GM18907 (cell line): ENCODE measurements around the gene CXXC1.
"Not testable (repeated sequence)": the region's sequence is repeated elsewhere in the genome, so short reads cannot be mapped to it uniquely, and the experiment has no call there.

Experiments used
- ATAC-seq: cut with Tn5 transposase; IDR thresholded peaks from one replicate; pipeline ENCODE4 v1.9.1; 2021; ENCODE audit warnings: mild to moderate bottlenecking, moderate library complexity; ENCODE audit not compliant: unreplicated experiment

Gene CXXC1

DNA sequence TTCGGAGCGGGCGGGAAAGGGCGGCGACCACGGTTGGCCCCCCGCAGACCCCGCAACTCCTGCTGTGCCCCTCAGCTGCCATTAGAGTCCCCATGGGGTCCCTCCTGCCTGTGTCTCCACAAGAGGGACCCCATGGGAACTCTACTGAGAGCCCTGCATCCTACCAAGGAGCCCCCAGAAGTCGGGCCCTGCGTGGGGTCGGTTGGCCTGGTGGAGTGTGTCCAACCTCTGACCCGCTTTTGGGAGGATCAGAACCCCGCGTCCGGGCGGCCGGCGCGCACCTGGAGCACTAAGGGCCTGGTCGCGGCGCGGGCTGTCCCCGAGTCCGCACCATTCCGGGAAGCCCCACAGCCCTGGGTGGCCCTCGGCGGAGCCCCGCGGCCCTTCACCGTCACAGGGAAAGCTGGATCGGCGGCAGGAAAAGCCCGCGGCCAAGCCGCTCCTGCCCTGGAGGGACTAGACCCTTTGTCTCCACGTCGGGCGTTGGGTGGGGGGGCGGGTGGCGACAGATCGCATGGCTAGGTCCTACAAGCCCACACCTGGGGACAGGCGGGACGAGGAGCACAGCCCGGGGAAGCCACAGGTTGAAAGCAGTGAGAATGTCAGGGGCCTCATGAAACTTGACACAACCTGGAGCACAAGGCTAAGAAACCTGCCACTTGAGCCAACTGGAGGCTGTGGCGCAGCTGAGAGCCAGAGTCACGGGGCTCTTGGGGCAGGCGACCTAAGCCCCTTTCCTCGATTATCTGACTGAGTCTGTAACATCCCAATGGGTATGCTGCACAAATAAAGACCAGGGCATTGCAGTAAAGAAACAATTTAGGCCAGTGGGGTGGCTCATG is 11.2 kb upstream of the CXXC1 start:
- peak; percentile 4 for ATAC-seq

DNA sequence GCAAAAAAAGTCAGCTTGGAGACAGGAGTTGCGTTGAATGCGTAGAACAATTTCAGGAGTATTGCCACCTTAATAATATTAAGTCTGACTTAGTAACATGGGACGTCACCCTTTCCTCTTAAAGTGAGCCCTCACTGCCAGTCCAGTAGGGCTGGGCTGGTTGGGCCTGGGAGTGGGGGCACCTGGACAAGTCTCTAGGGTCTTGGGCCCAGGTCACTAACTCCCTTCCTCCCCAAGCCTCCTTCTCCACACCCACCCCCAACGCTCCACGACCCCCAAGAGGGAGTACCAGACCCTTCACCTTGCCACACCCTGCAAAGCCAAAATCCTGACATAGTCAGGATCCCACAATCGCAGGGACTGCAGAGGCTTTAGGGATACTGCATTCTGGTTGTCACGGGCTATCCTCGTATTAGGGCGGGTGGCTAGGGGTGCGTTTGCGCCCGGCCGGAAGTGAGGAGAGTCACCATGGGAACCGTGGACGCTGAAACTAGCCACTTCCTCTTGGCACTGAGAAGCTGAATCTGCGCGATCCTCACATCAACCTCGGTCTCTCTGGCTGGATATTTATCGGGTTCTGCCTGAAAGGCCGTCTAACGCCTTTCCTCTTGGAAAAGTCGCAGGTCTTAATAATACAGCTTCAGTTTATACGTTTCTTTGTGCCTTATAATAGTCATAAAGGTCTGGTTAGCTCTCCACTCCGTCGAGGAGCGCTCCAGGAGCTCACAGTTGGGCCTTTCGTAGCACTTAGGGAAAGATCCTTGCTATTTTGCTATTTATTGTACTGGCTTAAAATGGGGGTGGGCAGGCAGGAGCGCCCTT is 10.3 kb upstream of the CXXC1 start:
- peak; percentile 99 for ATAC-seq

DNA sequence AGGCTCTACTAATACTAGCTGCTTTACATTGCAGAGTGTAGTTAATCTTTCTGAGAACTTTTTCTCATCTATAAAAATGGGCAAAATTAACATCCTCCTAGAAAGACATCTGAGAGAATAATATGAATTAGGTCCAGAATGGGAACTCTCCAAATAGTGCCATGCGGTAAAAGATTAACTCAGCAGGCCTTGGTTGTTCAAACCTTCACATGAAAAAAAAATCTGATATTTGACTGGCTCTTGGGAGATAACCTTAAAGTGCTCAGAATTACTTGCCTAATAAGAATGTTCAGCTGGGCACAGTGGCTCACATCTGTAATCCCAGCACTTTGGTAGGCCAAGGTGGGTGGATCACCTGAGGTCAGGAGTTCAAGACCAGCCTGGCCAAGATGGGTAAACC is 5.5 kb upstream of the CXXC1 start:
- ATAC-seq, result no peak

DNA sequence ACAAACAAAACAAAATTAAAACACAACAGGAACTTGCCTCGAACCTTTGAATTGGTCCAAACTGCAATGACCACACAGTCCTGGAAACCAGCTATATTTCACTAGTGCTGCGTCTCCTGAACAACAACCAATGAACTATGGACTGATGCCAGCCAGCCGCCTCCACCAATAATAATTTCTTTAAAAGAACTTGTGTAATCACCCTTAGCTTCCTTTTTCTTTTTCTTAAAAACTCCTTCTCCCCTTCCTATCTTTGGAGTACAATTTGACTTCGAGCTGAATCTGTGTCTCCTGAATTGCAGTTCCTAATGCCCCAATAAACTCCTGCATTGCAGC is 1.6 kb upstream of the CXXC1 start:
- ATAC-seq, result no peak

DNA sequence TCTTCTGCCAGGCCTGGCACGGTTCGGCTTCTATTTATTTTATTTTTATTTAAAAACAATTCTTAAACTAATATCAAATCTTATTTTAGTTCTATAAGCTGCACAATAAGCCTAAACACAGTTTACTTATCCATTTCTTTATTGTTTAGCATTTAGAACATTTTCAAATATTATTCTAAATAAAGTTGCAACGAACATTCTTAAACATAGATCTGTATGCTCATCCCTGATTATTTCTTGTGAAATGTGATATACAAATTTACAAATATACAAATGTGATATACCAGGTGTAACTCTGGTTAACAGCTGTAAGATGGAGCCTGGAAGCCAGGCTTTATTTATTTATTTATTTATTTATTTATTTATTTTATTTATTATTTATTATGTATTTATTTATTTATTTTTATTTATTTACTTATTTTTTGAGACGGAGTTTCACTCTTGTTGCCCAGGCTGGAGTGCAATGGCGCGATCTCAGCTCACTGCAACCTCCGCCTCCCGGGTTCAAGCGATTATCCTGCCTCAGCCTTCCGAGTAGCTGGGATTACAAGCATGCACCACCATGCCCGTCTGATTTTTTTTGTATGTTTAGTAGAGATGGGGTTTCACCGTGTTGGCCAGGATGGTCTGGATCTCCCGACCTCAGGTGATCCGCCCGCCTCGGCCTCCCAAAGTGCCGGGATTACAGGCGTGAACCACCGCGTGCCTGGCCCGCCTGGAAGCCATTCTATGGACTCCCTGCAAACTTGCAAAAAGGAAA is 1.0 kb upstream of the CXXC1 start:
- not testable (repeated sequence) for ATAC-seq

DNA sequence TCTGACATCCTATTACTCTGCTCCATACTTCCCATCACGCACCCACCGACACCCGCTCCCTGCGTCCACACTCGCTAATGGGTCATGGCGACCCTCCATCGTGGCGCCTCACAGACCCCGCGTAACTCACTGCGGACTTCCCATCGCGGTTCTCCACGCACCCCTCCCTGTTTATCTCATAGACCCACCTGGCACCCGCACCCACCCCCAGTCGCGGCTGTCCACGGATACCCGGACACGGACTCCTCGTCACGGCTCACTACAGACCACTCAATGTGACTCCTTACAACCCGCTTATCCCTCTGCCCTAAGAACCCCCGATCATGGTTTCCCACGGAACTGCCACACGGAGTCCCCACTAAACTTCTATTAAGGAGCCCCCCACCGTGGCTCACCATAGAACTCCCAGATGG is 458 bp downstream of the CXXC1 start:
- no peak for ATAC-seq

DNA sequence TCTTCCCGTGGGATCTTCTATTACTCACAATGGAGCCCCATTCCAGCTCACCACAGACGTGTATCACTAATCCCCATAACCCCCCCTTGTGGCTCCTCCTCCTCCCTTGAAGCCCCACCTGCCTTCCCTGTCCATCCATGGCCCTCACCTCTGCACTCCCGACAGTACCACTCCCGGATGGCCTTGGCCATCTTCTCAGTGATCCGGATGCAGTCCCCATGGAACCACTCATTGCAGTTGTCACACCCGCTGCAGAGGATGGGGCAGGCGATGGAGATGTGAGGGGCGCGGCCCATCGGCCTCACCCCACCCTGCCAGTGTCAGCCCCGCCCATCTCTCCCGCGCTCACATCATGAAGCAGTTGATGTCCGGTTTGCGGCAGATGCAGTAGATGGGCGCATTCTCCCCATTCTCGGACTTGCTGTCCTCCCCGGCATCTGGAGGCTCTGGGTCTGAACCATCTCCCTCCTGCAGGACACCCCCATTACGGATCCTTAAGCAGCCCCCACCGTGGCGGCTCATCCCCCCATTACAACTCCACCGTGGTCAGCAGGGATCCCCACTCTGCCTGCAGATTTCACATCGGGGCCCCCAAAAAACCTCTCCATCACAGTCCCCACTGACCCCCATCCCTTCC is 983 bp downstream of the CXXC1 start:
- no peak for ATAC-seq

DNA sequence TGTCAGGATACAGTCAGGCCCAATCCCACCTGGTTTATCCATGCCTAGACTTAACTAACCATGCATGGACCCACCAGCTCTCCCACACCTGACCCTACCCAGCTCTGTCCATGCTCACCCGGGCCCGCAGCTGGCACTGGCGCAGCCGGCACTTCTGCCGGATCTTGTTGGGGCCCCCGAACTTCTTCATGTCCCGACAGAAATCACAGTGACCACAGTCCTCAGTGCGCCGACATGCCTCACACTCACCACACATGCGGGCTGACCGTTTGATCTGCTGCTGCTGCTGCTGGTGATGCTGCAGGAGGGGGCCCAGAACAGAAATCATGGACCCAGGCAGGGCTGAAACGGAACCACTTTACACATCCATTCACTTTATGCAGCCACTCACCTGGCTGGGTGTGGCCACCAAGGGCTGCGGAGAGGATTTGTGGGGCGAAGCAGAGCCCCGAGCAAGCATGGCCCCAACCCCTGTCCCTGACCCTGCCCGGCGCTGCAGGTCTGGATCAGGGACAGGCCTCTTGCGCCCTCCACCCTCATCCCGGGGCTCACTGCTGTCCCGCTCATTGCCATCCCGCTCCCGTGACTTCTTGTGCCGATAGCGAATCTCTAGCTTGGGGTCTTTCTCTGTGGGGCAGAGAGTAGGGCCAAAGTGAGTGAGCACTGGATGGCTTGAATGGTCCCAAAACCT is 1.7 kb downstream of the CXXC1 start:
- ATAC-seq, result no peak

DNA sequence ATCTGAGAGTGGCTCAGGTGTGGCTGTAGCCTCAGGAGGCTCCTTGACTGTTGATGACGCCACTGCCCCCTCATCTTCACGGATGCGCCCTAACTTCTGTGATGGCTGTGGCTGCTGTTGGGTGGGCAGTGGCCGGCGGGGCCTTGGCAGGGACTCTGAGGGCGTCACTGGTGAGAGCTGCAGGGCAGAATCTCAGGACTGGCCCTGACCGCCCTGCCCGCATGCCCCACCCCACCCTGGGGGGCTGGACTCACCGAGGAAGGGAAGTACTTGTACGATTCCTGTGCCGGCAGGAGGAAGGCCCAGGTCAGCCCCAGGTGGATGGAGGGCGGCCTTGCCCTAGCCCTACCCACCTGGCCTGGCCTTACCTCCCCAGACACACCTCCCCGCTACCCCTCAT is 2.4 kb downstream of the CXXC1 start:
- ATAC-seq, result no peak

DNA sequence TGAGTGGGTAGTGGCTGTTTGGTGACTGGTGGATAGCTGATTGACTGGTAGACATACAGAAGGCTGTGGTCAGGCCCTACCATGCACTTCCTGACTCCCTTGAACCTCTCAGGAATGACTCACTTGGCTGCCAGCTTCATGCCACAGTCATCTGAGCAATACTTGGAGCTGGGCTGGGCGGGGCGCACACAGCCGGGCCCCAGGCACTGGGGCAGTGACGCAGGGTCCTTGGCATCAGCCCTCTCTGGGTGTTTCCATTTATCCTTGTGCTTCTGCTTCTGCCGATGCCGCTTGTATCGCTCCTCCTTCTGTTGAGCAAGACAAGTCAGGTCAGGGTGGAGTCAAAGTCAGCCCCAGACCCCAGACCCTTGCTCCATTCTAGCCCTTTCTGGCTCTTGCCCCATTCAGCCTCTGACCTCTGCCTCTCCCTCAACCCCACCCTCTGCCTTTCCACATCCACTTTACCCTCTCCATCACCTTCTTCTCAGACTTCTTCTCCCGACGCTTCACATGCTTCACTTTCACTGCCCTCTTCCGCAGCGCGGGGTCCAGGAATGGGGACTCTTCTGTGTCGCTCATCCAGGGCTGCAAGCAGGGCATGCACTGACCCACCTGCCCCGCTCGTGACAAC is 3.1 kb downstream of the CXXC1 start:
- ATAC-seq, result no peak

DNA sequence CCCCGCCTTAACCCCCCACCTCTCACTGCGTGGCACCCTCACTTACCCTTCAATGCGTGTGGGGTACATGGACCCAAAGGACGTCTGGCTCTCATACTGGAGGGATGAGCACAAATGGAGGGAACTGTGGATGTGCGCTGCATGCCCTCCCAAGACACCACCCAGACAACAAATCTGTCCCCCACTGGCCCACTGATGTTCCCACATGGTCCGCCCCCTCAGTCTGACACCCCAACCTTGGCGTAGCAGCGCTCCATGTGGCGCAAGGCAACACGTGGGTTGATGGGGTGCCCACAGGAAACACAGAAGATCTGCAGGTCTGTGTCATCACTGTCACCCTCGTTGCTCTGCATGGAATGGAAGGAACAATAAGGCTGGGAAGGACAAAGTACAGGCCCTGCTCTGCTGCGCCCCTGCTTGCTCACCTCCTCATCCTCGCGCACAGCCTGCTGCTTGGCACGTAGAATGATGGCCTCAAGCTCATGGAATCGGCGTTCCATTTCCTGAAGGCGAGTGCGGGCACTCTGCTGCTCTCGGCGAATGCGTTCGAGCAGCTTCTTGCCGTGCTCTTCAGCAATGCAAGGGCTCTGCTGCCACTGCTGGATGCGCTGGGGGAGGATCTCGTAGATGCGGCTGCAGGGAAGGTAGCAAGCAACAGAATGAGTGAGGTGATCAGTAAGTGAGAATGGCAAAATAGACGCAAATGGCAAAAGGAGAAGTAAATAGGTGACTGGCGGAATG is 3.9 kb downstream of the CXXC1 start:
- no peak for ATAC-seq

DNA sequence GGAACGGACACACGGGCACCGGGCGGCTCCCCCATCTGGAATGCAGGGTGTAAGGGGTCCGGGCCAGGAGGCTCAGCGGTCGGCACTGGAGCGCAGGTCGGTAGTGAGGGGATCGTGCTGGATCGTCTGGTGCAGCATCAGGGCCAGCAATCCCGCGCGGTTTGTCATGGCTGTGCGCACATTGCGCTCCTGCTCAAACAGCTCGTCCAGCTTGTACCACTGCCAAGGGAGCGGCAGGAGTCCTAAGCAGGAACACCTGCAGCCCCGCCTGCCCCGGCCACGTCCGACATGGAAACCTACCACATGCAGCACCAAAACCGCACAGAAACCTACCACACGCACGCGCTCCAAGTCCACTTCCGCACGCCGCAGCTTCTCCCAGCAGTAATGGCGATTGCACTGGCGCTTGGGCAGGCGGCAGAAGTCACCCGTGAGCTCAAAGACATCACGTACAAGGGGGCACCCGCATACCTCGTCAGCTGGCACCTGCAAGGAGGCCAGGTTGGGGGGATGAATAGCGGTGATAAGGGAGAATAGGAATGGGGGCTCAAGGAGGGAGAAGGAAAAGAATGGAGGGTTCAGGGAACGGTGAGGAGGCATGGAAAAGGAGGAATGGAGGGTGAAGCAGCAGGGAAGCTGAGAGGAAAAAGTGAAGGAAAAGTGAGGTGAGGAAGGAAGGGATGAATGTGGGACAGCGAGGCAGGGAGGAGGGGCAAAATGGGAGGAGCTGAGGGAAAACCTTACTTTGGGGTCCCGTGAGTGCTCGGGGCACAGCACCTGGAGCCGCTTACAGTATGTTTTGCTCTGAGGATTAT is 4.8 kb downstream of the CXXC1 start:
- ATAC-seq, result no peak

DNA sequence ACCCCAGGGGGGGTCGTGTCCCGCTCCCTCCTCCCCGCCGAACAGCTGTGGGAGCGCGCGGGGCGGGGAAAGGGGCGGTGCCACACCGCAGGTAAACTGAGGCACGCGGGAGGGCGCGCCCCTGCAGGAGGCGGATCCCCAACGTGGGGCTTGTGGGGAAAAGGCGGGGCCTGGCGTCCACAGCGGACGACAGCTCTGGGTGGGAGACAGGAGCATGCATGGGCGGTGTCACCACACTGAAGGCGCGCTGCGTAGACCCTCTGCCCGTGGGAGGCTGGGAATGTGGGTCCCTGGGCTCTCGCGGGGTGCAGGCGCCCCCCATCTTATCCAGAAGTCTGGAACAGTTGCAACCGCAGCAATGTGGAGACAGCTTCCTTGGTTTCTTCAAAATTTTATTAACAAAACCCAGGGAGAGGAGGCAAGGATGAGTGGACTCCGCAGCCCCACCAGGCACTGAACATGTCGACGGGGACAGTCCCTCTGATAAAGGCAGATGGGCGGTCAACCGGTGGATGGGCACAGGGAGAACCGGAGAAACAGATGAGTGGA is 5.4 kb downstream of the CXXC1 start:
- no peak for ATAC-seq

DNA sequence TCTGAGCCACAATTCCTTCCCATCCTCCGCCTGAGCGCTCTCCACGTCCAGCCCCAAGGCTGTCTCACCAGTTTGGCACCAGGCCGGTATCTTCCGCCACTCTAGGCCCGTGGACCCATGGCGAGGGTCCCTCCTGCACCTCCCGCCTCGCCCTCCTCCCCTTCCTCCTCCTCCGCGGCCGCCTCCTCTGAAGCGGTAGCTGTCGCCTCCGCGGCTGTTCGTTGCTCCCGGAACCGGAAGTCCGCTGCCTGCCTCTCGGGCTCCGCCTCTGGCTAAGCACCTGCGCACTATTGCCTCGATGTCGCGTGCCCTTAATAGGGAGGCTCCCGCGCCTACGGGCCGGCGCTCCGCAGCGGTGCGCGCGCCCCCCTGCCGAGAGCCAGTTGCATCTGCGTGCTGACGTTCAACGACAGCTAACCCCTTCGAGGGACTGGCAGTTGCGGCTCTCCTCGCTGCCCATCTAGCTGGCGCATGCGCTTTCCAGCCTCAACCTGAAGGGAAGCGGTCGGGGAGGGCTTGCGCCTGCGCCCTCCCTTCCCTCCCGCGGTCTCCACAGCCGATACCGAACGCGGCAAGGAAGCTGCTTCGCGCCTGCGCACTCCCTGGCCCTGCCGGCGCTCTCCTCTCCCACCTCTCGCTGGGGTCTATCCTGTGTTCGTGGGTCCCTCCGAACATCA is 6.1 kb downstream of the CXXC1 start, which contains the start of gene MBD1:
TSS of gene MBD1 (minus strand) at position 229 of the 677 bp plus-strand sequence. CDS start 1,531 bp downstream, outside the sequence.
- peak; percentile 87 for ATAC-seq

DNA sequence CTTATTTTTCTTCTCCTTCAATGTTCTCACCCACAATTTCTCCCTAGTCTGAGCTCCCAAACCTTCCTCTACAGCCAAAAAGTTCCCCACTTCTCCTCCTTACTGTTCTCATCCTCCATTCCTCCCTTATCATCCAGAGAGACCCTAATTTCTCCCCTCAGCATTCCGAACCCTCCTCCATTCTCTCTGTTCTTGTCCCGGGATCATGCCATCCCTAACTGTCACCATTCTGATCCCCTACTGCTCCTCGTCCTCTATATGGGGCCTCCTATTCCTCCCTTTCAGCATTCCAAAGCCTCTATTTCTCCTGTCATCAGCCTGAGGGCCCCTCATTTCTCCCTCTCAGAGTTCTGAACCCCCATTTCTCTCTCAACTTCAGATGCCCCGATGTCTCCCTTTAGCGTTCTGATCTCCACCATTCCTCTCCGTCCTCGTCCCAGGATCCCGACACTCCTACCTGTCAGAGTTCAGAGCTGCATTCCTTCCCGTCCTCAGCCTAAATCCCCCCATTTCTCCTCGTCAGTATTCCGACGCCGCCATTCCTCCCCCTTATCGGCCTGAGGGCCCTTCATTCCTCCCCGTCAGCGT is 6.7 kb downstream of the CXXC1 start:
- ATAC-seq, result no peak

DNA sequence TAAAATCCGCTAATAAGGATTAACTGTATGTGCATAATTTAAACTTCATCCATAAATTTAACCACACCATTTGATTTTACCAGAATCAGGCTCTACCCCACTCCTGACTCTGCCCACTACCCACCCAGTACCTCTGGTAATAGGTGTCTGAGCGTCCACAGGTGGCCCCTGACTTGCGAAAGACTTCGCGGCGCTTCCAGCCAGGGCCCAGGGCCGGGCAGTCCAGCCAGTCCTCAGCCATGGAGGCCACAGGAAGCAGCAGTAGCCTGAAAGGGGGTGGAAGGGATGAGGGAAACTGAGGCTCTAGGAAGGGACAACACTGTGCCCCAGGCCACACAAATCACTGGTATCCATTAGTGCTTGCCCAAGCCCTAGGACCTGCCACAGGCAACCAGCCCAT is 7.7 kb downstream of the CXXC1 start:
- ATAC-seq, result no peak

DNA sequence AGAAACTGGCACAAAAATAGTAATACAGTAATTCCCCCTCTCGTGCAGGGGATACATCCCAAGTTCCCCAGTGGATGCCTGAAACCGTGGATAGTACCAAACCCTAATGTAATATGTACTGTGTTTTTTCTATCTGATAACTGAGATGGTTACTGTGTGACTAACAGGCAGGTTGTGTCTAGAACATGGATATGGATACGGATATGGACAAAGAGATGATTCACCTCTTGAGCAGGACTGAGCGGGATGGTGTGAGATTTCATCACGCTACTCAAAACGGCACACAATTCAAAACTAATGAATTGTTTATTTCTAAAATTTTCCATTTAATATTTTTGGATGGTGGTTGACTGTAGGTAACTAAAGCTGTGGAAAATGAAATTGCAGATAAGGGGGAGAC is 9.6 kb downstream of the CXXC1 start:
- no peak for ATAC-seq
